Keratinocyte (primary cell): Measurements from ENCODE around the gene IGFBP5.

ENCODE experiments used
- EZH2 ChIP-seq: IDR thresholded peaks from one replicate; pipeline ENCODE4 v1.6.1; 2012; ENCODE audit warnings: inconsistent platforms, mild to moderate bottlenecking, low read length, moderate library complexity
- TF ChIP-seq, protein P1 (sequence below), 3 experiments: IDR thresholded peaks in 1 of 3; conservative IDR thresholded peaks in 1 of 3; optimal IDR thresholded peaks in 1 of 3; 2 replicates in 2 of 3; 3 replicates in 1 of 3; pipeline versions ENCODE3 to v1.5.1; 2011; ENCODE audit warnings: low read length in 3 of 3, mild to moderate bottlenecking in 3 of 3, moderate library complexity in 2 of 3, control low read depth in 1 of 3, inconsistent platforms in 1 of 3; ENCODE audit not compliant: insufficient read depth in 2 of 3; ENCODE audit errors: extremely low read depth in 1 of 3

DNA sequence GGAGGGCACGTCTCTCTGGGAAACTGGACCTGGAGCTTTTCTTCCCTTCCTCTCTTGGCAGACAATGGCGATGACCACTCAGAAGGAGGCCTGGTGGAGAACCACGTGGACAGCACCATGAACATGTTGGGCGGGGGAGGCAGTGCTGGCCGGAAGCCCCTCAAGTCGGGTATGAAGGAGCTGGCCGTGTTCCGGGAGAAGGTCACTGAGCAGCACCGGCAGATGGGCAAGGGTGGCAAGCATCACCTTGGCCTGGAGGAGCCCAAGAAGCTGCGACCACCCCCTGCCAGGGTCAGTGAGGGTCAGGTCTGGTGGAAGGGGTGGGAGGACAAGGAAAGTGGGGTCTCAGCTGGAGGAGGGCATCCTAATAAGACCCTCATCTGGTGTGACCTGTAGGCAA is 34.9 kb downstream of the IGFBP5 start:
- TF ChIP-seq, protein P1, sequence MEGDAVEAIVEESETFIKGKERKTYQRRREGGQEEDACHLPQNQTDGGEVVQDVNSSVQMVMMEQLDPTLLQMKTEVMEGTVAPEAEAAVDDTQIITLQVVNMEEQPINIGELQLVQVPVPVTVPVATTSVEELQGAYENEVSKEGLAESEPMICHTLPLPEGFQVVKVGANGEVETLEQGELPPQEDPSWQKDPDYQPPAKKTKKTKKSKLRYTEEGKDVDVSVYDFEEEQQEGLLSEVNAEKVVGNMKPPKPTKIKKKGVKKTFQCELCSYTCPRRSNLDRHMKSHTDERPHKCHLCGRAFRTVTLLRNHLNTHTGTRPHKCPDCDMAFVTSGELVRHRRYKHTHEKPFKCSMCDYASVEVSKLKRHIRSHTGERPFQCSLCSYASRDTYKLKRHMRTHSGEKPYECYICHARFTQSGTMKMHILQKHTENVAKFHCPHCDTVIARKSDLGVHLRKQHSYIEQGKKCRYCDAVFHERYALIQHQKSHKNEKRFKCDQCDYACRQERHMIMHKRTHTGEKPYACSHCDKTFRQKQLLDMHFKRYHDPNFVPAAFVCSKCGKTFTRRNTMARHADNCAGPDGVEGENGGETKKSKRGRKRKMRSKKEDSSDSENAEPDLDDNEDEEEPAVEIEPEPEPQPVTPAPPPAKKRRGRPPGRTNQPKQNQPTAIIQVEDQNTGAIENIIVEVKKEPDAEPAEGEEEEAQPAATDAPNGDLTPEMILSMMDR (optimal IDR thresholded peaks at IDR 0.05 in 1 of 3, IDR thresholded peaks at IDR 0.05 in 1 of 3, conservative IDR thresholded peaks at IDR 0.05 in 1 of 3; ENCODE audit: extremely low read depth in 1 of 3, insufficient read depth in 2 of 3, low read length in 3 of 3) = no peak
- no peak for TF ChIP-seq EZH2
